K562 (cell line): Measurements from ENCODE around the gene EXOC3. TPM values are rescaled to one million over a fixed set of nuclear protein-coding genes. Genes with fewer than 3 reads are reported as not detected.
A peak's percentile ranks its signal among the peaks of the same experiment; 100 is the strongest.

Source experiments
- CAMTA2 ChIP-seq: fragments of 250-450 bp; sonication (Bioruptor Pico); conservative IDR thresholded peaks from 2 replicates; pipeline ENCODE4 v1.5.1; 2022
- CBX1 ChIP-seq: sonication (generic); IDR thresholded peaks from 2 replicates; pipeline ENCODE4 v1.6.1; 2016; ENCODE audit warnings: antibody characterized with exemption, low read depth, mild to moderate bottlenecking
- CTBP1 ChIP-seq: fragments of 450-650 bp; IDR thresholded peaks from 2 replicates; pipeline ENCODE4 v1.6.1; 2016; ENCODE audit warnings: borderline replicate concordance
- FOSL1 ChIP-seq: fragments of 200-800 bp; sonication (Bioruptor generic); conservative IDR thresholded peaks from 2 replicates; pipeline ENCODE4 v1.6.1; 2016; ENCODE audit warnings: missing genetic modification characterization, missing compliant biosample characterization
- FOXA3 ChIP-seq, 2 experiments: fragments of 450-650 bp in 1 of 2; sonication (generic) in 1 of 2; formaldehyde crosslinking; IDR thresholded peaks in 1 of 2; conservative IDR thresholded peaks in 1 of 2; 2 replicates each; pipeline versions ENCODE4 v1.4.0 to v1.8.0; 2020 to 2022; ENCODE audit warnings: mild to moderate bottlenecking in 2 of 2, missing genetic modification reagents in 1 of 2
- KDM5B ChIP-seq: fragments of 200-600 bp; sonication (generic); IDR thresholded peaks from 2 replicates; pipeline ENCODE4 v1.6.1; 2012; ENCODE audit warnings: low read depth, mild to moderate bottlenecking, moderate library complexity, low read length, control low read depth, inconsistent platforms; ENCODE audit not compliant: insufficient replicate concordance
- L3MBTL2 ChIP-seq: fragments of 450-650 bp; IDR thresholded peaks from 2 replicates; pipeline ENCODE4 v1.6.1; 2016; ENCODE audit warnings: mild to moderate bottlenecking, moderate library complexity
- NFATC3 ChIP-seq: fragments of 450-650 bp; IDR thresholded peaks from 2 replicates; pipeline ENCODE4 v1.6.1; 2017; ENCODE audit warnings: mild to moderate bottlenecking
- STAG1 ChIP-seq: sonication (generic); formaldehyde crosslinking; IDR thresholded peaks from 2 replicates; pipeline ENCODE4 v1.5.0; 2020; ENCODE audit warnings: missing genetic modification reagents, borderline replicate concordance
- TAF9B ChIP-seq: fragments of 450-650 bp; IDR thresholded peaks from 2 replicates; pipeline ENCODE4 v1.6.1; 2018; ENCODE audit warnings: mild to moderate bottlenecking; ENCODE audit not compliant: partially characterized antibody
- ZKSCAN8 ChIP-seq: fragments of 200-800 bp; sonication (Bioruptor generic); IDR thresholded peaks from 2 replicates; pipeline ENCODE4 v1.6.1; 2016; ENCODE audit warnings: missing genetic modification characterization, missing compliant biosample characterization
- ZNF354B ChIP-seq: fragments of 250-450 bp; sonication (Bioruptor Pico); IDR thresholded peaks from 2 replicates; pipeline ENCODE4 v1.4.0; 2020
- ZZZ3 ChIP-seq: fragments of 450-650 bp; IDR thresholded peaks from 2 replicates; pipeline ENCODE4 v1.6.1; 2016; ENCODE audit warnings: antibody characterized with exemption, mild to moderate bottlenecking, moderate library complexity
- polyA plus RNA-seq, 8 experiments: library from polyadenylated mRNA; depleted of rRNA in 4 of 8; stranded (reverse) in 5 of 8; unstranded in 3 of 8; fragments of >200 nt; fragmentation: Nextera tagmentation in 2 of 8; fragmentation: Illumina TruSeq in 1 of 8; extraction: Ambion mirVana in 2 of 8; extraction: Trizol in 1 of 8; gene quantifications; 2 replicates each; pipeline versions ENCODE4 v1.2.1 to v1.2.3, GENCODE V29; 2011 to 2014; ENCODE audit warnings: inconsistent platforms in 1 of 8, missing spikeins in 1 of 8
- total RNA-seq, 7 experiments: library from RNA; depleted of rRNA in 6 of 7; stranded (reverse); fragments of >200 nt in 6 of 7; fragmentation: Illumina TruSeq in 2 of 7; extraction: Trizol in 2 of 7; gene quantifications; 2 replicates each; pipeline versions ENCODE4 v1.2.1 to v1.2.3, GENCODE V29; 2011 to 2021; ENCODE audit warnings: low replicate concordance in 1 of 7
- TF ChIP-seq, protein P1 (sequence below): fragments of 450-650 bp; IDR thresholded peaks from 2 replicates; pipeline ENCODE4 v1.6.1; 2016; ENCODE audit warnings: mild to moderate bottlenecking, moderate library complexity
- TF ChIP-seq, protein P2 (sequence below): fragments of 450-650 bp; IDR thresholded peaks from 2 replicates; pipeline ENCODE4 v1.6.1; 2018; ENCODE audit warnings: mild to moderate bottlenecking, low read depth; ENCODE audit not compliant: partially characterized antibody

EXOC3 gene
- total and polyA plus RNA-seq, 9 of the 15 experiments (the other 6 are each of a cell fraction or from before 2014, with no cell fraction given): 1.4 to 41.9 (median 22.4) TPM

DNA sequence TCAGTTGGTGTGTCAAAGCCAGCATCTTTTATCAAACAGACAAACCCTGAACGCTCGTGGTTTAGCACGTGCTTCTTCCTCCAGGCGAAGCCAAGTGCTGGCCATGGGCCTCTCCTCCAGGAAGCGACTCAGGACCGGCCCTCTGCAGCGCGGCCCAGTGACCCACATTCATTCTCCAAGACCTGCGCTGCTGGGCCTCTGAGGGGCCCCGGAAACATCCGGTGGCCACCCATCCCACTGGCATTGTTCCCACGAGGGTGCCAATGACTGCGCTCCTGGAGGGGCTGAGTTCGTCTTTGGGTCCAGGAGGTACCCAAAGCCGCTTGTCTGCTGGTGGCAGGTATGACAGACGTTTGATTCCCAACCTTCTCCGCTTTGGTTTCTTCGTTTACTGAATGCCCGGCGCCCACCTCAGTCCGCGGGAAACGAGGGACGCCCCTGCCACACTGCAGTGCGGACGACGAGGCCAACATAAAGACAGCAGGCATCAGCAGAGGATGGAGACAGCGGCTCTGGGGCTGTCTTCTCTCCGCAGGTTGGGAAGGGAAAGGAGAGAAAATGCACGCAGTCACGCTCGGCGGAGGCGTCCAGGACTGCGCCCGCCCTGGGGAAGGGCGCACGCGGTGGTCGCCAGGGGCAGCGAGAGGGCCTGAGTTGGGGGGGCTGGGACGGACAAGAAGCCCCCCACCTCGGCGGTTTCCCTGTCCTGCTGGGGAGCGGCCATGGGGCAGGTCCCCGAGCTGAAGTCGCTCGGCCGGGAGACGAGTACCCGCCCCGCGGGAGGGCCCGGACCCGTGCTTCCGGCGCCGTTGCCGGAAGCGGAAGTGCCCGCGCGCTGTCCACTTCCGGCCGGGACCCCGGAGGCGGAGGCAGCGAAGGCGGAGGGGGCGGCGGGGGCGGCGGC, at the start of gene EXOC3 (continued):
- TF ChIP-seq, protein P1, sequence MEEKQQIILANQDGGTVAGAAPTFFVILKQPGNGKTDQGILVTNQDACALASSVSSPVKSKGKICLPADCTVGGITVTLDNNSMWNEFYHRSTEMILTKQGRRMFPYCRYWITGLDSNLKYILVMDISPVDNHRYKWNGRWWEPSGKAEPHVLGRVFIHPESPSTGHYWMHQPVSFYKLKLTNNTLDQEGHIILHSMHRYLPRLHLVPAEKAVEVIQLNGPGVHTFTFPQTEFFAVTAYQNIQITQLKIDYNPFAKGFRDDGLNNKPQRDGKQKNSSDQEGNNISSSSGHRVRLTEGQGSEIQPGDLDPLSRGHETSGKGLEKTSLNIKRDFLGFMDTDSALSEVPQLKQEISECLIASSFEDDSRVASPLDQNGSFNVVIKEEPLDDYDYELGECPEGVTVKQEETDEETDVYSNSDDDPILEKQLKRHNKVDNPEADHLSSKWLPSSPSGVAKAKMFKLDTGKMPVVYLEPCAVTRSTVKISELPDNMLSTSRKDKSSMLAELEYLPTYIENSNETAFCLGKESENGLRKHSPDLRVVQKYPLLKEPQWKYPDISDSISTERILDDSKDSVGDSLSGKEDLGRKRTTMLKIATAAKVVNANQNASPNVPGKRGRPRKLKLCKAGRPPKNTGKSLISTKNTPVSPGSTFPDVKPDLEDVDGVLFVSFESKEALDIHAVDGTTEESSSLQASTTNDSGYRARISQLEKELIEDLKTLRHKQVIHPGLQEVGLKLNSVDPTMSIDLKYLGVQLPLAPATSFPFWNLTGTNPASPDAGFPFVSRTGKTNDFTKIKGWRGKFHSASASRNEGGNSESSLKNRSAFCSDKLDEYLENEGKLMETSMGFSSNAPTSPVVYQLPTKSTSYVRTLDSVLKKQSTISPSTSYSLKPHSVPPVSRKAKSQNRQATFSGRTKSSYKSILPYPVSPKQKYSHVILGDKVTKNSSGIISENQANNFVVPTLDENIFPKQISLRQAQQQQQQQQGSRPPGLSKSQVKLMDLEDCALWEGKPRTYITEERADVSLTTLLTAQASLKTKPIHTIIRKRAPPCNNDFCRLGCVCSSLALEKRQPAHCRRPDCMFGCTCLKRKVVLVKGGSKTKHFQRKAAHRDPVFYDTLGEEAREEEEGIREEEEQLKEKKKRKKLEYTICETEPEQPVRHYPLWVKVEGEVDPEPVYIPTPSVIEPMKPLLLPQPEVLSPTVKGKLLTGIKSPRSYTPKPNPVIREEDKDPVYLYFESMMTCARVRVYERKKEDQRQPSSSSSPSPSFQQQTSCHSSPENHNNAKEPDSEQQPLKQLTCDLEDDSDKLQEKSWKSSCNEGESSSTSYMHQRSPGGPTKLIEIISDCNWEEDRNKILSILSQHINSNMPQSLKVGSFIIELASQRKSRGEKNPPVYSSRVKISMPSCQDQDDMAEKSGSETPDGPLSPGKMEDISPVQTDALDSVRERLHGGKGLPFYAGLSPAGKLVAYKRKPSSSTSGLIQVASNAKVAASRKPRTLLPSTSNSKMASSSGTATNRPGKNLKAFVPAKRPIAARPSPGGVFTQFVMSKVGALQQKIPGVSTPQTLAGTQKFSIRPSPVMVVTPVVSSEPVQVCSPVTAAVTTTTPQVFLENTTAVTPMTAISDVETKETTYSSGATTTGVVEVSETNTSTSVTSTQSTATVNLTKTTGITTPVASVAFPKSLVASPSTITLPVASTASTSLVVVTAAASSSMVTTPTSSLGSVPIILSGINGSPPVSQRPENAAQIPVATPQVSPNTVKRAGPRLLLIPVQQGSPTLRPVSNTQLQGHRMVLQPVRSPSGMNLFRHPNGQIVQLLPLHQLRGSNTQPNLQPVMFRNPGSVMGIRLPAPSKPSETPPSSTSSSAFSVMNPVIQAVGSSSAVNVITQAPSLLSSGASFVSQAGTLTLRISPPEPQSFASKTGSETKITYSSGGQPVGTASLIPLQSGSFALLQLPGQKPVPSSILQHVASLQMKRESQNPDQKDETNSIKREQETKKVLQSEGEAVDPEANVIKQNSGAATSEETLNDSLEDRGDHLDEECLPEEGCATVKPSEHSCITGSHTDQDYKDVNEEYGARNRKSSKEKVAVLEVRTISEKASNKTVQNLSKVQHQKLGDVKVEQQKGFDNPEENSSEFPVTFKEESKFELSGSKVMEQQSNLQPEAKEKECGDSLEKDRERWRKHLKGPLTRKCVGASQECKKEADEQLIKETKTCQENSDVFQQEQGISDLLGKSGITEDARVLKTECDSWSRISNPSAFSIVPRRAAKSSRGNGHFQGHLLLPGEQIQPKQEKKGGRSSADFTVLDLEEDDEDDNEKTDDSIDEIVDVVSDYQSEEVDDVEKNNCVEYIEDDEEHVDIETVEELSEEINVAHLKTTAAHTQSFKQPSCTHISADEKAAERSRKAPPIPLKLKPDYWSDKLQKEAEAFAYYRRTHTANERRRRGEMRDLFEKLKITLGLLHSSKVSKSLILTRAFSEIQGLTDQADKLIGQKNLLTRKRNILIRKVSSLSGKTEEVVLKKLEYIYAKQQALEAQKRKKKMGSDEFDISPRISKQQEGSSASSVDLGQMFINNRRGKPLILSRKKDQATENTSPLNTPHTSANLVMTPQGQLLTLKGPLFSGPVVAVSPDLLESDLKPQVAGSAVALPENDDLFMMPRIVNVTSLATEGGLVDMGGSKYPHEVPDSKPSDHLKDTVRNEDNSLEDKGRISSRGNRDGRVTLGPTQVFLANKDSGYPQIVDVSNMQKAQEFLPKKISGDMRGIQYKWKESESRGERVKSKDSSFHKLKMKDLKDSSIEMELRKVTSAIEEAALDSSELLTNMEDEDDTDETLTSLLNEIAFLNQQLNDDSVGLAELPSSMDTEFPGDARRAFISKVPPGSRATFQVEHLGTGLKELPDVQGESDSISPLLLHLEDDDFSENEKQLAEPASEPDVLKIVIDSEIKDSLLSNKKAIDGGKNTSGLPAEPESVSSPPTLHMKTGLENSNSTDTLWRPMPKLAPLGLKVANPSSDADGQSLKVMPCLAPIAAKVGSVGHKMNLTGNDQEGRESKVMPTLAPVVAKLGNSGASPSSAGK: peak; percentile 99
- TF ChIP-seq KDM5B: peak; percentile 92
- no peak; a peak in 1 of 4 replicates for TF ChIP-seq FOXA3 (CRISPR knock-in tag; conservative IDR thresholded peaks at IDR 0.05 in 1 of 2, IDR thresholded peaks at IDR 0.05 in 1 of 2)
- TF ChIP-seq ZNF354B (CRISPR knock-in tag): no peak
- TF ChIP-seq STAG1: no peak
- 0 out of 2 replicates have a peak, but pooled peaks have one; percentile 19 for TF ChIP-seq CBX1
- TF ChIP-seq ZZZ3: no peak
- no peak for TF ChIP-seq FOSL1 (tag)
- TF ChIP-seq TAF9B: no peak
- TF ChIP-seq L3MBTL2: peak; percentile 98
- TF ChIP-seq CTBP1: no peak; the same call in 1 of the 2 replicates
- TF ChIP-seq CAMTA2: no peak
- no peak for TF ChIP-seq ZKSCAN8 (CRISPR knock-in tag)
- TF ChIP-seq, protein P2, sequence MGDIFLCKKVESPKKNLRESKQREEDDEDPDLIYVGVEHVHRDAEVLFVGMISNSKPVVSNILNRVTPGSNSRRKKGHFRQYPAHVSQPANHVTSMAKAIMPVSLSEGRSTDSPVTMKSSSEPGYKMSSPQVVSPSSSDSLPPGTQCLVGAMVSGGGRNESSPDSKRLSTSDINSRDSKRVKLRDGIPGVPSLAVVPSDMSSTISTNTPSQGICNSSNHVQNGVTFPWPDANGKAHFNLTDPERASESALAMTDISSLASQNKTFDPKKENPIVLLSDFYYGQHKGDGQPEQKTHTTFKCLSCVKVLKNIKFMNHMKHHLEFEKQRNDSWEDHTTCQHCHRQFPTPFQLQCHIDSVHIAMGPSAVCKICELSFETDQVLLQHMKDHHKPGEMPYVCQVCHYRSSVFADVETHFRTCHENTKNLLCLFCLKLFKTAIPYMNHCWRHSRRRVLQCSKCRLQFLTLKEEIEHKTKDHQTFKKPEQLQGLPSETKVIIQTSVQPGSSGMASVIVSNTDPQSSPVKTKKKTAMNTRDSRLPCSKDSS: no peak
- TF ChIP-seq NFATC3: no peak
